ENCODE results near the gene GRIK4. TPM values are rescaled to one million over a fixed set of nuclear protein-coding genes. Genes with fewer than 3 reads are reported as not detected.

The GRIK4 gene
- total and polyA plus RNA-seq, 2 experiments from 2014 or later = not detected

DNA sequence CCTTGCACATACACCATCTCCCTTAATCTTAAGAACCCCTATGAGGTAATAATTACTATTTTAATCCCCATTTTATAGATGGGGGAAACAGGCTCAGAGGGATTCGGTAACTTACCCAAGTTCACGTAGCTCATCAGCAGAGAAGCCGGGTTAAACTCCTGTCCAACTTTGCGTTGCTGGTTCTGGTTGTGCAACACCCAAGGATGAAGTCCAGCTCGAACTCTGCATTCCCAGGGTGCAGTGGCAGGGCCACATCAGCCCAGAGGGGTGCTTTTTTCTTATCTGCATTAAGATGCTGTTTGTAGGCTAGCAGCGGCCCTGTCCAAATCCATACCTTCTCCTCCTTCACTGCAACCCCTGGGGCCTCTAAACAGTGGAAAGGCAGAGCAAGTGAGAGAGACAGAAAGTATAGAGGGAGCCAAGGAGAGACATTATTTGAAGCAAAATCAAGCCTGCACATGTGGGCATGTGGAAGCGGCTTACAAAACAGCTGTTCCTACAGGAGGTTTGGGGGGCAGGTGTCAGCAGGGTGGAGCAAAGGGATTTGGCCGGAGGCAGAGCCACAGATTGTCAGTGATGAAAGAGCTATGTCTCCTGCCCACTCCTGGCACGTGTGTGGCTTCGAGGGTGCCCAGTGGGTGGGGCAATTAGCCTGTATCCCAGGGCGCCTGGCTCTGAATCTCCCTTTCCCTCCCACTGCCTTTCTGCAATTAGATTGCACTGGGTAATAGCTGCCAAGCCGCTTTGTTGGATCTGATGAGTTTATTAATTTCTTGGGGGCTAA lies 382.8 kb downstream of the GRIK4 start:
- in situ Hi-C loops (cut with MboI) = no loop called here
- WGBS, 2 experiments (ENCODE audit: low coverage in 1 of 2, low lambda C conversion rate in 2 of 2, missing lambda C conversion rate in 2 of 2) = 30% methylated on average over 12 of the region's 12 CpGs

GRCh38 chr11:120896687-120897086 lies 385.1 kb downstream of the GRIK4 start:
- 57 to 61% methylated on average over 7 of the region's 7 CpGs for WGBS, 2 experiments (ENCODE audit: low coverage in 1 of 2, low lambda C conversion rate in 2 of 2, missing lambda C conversion rate in 2 of 2)
- H3F3A ChIP-seq (ENCODE audit: insufficient read depth) = no peaks in the 10 kb centered on the region
- H3K27me3 ChIP-seq (replicated peaks; ENCODE audit: insufficient read depth) = peaks cover 15% of the 10 kb centered on the region; the same call in 1 of the 2 replicates
- no peak overlapping the region for H3K9ac ChIP-seq
- no peak overlapping the region for H3K27ac ChIP-seq
- no peaks in the 10 kb centered on the region for H4K20me1 ChIP-seq (ENCODE audit: insufficient read depth)
- no peaks in the 10 kb centered on the region for H3K79me2 ChIP-seq (ENCODE audit: insufficient read depth)
- in situ Hi-C loops (cut with MboI) = no loop called here
- DNase-seq = no peak
- no peak overlapping the region for H3K4me2 ChIP-seq (ENCODE audit: unreplicated experiment)
- H3K9me3 ChIP-seq (ENCODE audit: low read depth) = no peaks in the 10 kb centered on the region
- H3K9me2 ChIP-seq (ENCODE audit: insufficient read depth) = no peaks in the 10 kb centered on the region
- H3K36me3 ChIP-seq (ENCODE audit: low read depth) = no peaks in the 10 kb centered on the region
- no peaks in the 10 kb centered on the region for H3K4me1 ChIP-seq (ENCODE audit: insufficient read depth)
- no peak overlapping the region for H3K4me3 ChIP-seq
- no peak for TF ChIP-seq EZH2phosphoT487 (IDR thresholded peaks at IDR 0.05; ENCODE audit: insufficient read depth, low read depth)
- no peak for TF ChIP-seq EZH2 (IDR thresholded peaks at IDR 0.05; ENCODE audit: insufficient read depth, poor library complexity, severe bottlenecking)
- H2AFZ ChIP-seq = no peak overlapping the region

More for the DNA sequence above, 382.8 kb downstream of the GRIK4 start:
- Histone ChIP-seq H4K20me1 (ENCODE audit: insufficient read depth) (no peaks in the 10 kb centered on the region), H3K36me3 (ENCODE audit: low read depth) (no peaks in the 10 kb centered on the region), H3K9me3 (ENCODE audit: low read depth) (no peaks in the 10 kb centered on the region), H3K9me2 (ENCODE audit: insufficient read depth) (no peaks in the 10 kb centered on the region), H3K79me2 (ENCODE audit: insufficient read depth) (no peaks in the 10 kb centered on the region), H3K9ac (no peak overlapping the region), H3K27me3 (replicated peaks; ENCODE audit: insufficient read depth) (peaks cover 10% of the 10 kb centered on the region; the same call in 1 of the 2 replicates), H3F3A (ENCODE audit: insufficient read depth) (no peaks in the 10 kb centered on the region), H3K27ac (no peak overlapping the region), H3K4me3 (no peak overlapping the region), H3K4me2 (ENCODE audit: unreplicated experiment) (no peak overlapping the region), H2AFZ (no peak overlapping the region), H3K4me1 (ENCODE audit: insufficient read depth) (no peaks in the 10 kb centered on the region)
- no peak for TF ChIP-seq EZH2 (IDR thresholded peaks at IDR 0.05; ENCODE audit: insufficient read depth, poor library complexity, severe bottlenecking)
- no peak for TF ChIP-seq EZH2phosphoT487 (IDR thresholded peaks at IDR 0.05; ENCODE audit: insufficient read depth, low read depth)
- DNase-seq = no peak

DNA sequence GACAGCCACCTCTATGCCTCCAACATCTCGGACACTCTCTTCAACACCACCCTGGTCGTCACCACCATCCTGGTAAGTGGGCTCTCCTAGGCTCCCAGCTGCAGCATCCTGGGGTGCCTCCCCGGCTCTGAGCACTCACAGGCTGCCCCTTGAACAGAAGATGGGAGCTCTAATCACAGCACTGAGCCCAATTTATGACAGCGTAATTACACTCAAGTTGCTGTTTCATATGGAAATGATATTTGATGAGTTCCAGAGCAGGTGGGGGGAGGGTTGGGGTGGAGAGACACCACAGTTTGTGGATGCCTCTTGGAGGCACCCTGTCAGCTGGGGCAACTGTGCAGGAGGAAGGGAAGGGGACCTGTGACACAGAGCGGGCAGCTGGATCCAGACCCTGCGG lies 387.0 kb downstream of the GRIK4 start:
- Histone ChIP-seq H3K27ac (no peak overlapping the region), H3K9ac (no peak overlapping the region), H4K20me1 (ENCODE audit: insufficient read depth) (no peaks in the 10 kb centered on the region), H3K4me2 (ENCODE audit: unreplicated experiment) (no peak overlapping the region), H3K9me3 (ENCODE audit: low read depth) (no peaks in the 10 kb centered on the region), H2AFZ (no peak overlapping the region), H3K4me3 (no peak overlapping the region), H3K9me2 (ENCODE audit: insufficient read depth) (no peaks in the 10 kb centered on the region), H3K27me3 (replicated peaks; ENCODE audit: insufficient read depth) (peaks cover 11% of the 10 kb centered on the region), H3K79me2 (ENCODE audit: insufficient read depth) (no peaks in the 10 kb centered on the region), H3K36me3 (ENCODE audit: low read depth) (no peaks in the 10 kb centered on the region), H3K4me1 (ENCODE audit: insufficient read depth) (no peaks in the 10 kb centered on the region), H3F3A (ENCODE audit: insufficient read depth) (no peaks in the 10 kb centered on the region)
- no peak for TF ChIP-seq EZH2phosphoT487 (IDR thresholded peaks at IDR 0.05; ENCODE audit: insufficient read depth, low read depth)
- TF ChIP-seq EZH2 (IDR thresholded peaks at IDR 0.05; ENCODE audit: insufficient read depth, poor library complexity, severe bottlenecking) = no peak
- in situ Hi-C loops (cut with MboI) = no loop called here
- no peak for DNase-seq
- WGBS, 2 experiments (ENCODE audit: low coverage in 1 of 2, low lambda C conversion rate in 2 of 2, missing lambda C conversion rate in 2 of 2) = 46 to 48% methylated on average over 6 of the region's 6 CpGs

DNA sequence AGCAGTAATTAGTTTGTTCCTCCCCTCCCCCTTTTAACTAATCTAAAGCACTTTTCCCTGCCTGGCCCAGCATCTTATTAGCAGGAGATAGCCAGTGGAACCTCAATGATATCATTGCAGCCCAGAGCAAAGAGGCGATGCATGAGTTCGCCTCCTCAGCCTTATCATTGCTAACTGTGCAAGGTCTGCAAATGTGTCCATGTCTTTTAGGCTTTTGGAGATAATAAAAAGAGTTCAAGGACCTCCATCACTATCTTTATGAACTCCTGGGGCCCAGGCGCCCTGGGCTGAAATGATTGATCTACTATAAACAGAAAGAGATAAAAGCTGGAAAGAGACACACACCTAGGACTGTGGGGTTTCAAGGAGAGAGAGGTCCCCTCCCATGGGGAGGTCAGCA lies 388.2 kb downstream of the GRIK4 start:
- no peak overlapping the region for H3K27ac ChIP-seq
- H3F3A ChIP-seq (ENCODE audit: insufficient read depth) = no peaks in the 10 kb centered on the region
- no peaks in the 10 kb centered on the region for H3K4me1 ChIP-seq (ENCODE audit: insufficient read depth)
- TF ChIP-seq EZH2phosphoT487 (IDR thresholded peaks at IDR 0.05; ENCODE audit: insufficient read depth, low read depth) (no peak), EZH2 (IDR thresholded peaks at IDR 0.05; ENCODE audit: insufficient read depth, poor library complexity, severe bottlenecking) (no peak)
- H3K9me2 ChIP-seq (ENCODE audit: insufficient read depth) = no peaks in the 10 kb centered on the region
- H3K9me3 ChIP-seq (ENCODE audit: low read depth) = no peaks in the 10 kb centered on the region
- H3K4me2 ChIP-seq (ENCODE audit: unreplicated experiment) = no peak overlapping the region
- H4K20me1 ChIP-seq (ENCODE audit: insufficient read depth) = no peaks in the 10 kb centered on the region
- peaks cover 11% of the 10 kb centered on the region for H3K27me3 ChIP-seq (replicated peaks; ENCODE audit: insufficient read depth)
- H3K9ac ChIP-seq = no peak overlapping the region
- H3K4me3 ChIP-seq = no peak overlapping the region
- DNase-seq = no peak
- H3K36me3 ChIP-seq (ENCODE audit: low read depth) = no peaks in the 10 kb centered on the region
- H3K79me2 ChIP-seq (ENCODE audit: insufficient read depth) = no peaks in the 10 kb centered on the region
- H2AFZ ChIP-seq = no peak overlapping the region
- in situ Hi-C loops (cut with MboI) = no loop called here
- 73 to 78% methylated on average over 3 of the region's 3 CpGs for WGBS, 2 experiments (ENCODE audit: low coverage in 1 of 2, low lambda C conversion rate in 2 of 2, missing lambda C conversion rate in 2 of 2)
